Measurements from ENCODE around the gene KBTBD4. TPM values are rescaled to one million over a fixed set of nuclear protein-coding genes. Genes with fewer than 3 reads are reported as not detected.
"Not testable (repeated sequence)": the region's sequence is repeated elsewhere in the genome, so short reads cannot be mapped to it uniquely, and the experiment has no call there.

The KBTBD4 gene
- total RNA-seq, 1 experiment from 2014 or later: 44.7 TPM

DNA sequence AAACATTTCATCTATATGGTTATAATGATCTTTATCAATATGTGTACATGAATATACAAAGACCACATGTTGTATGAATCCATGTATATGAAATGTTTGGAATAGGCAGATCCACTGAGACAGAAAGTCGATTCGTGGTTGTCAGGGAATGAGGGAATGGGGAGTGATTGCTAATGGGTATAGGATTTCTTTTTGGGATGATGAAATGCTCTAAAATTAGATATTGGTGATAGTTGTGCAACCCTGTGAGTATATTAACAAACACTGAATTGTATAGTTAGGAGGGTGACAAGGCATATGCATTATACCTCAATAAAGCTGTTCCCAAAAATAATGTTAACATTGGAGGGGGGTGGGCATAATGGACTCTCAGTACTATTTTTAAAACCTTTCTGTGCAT, 18.3 kb downstream of the KBTBD4 start:
- no peak for DNase-seq (ENCODE audit: low spot score)

- no peak for DNase-seq (ENCODE audit: low spot score)
Observed at GRCh38 chr11:47558695-47559094, 20.1 kb downstream of the KBTBD4 start.

DNA sequence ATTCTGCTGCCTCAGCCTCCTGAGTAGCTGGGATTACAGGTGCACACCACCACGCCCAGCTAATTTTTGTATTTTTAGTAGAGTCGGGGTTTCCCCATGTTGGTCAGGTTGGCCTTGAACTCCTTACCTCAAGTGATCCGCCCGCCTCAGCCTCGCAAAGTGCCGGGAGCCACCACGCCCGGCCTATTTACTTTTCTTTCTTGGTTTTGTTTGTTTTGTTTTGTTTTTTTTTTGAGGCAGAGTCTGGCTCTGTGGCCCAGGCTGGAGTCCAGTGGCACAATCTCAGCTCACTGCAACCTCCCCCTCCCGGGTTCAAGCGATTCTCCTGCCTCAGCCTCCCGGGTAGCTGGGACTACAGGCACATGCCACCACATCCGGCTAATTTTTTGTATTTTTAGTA, 21.8 kb downstream of the KBTBD4 start:
- not testable (repeated sequence) for DNase-seq (ENCODE audit: low spot score)

DNA sequence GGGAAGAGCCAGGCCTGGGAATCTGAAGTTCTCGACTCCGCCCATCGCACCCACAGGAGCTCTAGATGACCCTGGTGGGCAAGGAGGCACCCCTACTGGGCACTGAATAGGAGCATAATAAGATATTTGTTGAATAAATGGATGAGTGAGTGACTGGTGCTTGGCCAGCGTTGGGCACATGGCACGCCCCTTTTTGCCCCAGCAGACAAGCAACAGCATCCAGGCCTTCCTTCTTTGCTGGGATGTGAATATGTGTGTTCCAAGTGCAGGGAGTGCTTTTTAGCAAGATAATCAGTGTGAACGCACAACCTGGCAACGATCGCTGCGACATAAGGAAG, 25.4 kb downstream of the KBTBD4 start:
- DNase-seq (ENCODE audit: low spot score): no peak

GRCh38 chr11:47552566-47553405, 26.0 kb downstream of the KBTBD4 start, which contains the start of gene CELF1:
CELF1 (minus strand) TSS chr11:47553132; CDS start chr11:47499523, 53,609 bp downstream.
- DNase-seq (ENCODE audit: low spot score): peak; percentile 80

DNA sequence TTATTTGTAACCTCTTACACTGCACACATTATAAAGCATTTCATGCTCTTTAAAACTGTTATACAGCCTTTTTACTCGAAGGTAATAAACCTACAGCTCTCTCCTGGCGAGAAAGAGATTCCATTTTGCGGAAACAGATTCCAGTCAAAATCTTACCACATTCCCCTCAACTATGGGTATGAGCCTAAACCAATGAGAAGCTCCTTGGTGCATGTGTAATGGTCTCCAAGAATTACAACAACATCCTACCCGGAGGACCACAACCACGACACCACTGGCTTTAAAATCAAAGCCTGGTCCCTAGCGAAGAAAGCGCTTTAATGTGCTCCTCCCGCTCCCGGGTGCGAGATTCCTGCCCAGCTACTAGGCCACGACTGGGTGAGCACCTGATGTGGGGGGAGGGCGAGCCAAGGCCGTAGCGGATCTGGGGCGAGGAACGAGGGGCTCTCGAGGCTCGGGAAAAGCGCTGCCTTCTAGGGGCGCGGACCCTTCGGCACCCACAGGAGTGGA, 26.7 kb downstream of the KBTBD4 start:
- peak; percentile 32 for DNase-seq (ENCODE audit: low spot score)

DNA sequence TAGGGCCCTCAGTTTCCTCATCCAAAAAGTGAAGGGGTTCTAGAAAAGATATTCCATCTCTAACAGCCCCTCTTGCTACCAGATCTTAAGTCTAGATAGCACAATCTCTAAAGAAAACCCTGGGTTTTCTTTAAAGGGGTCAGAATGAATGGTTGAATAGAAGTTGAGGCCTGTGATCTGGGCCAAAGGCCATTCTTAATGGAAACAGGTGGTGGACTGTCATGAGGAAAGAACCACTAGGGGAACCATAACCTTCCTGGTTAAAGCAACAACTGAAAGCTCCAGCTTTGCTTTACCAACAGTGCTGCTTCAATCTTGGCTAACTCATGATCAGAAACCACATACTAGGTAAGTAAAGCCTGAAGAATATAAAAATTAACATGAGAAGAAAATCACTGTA, 27.7 kb downstream of the KBTBD4 start:
- DNase-seq (ENCODE audit: low spot score): peak; percentile 36

GRCh38 chr11:47550288-47551047, 28.3 kb downstream of the KBTBD4 start:
- DNase-seq (ENCODE audit: low spot score): no peak

DNA sequence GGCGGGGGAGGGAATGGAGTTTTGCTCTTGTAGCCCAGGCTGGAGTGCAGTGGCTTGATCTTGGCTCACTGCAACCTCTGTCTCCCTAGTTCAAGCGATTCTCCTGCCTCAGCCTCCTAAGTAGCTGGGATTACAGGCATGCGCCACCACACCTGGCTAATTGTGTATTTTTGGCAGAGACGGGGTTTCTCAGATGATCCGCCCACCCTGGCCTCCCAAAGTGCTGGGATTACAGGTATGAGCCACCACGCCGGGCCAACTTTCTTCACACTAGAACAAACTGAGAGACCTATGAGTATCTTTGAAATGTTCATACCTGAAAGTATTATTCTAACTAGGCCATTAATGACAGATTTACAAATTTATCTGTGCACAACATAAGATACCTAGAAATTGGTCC, 32.5 kb downstream of the KBTBD4 start:
- not testable (repeated sequence) for DNase-seq (ENCODE audit: low spot score)

DNA sequence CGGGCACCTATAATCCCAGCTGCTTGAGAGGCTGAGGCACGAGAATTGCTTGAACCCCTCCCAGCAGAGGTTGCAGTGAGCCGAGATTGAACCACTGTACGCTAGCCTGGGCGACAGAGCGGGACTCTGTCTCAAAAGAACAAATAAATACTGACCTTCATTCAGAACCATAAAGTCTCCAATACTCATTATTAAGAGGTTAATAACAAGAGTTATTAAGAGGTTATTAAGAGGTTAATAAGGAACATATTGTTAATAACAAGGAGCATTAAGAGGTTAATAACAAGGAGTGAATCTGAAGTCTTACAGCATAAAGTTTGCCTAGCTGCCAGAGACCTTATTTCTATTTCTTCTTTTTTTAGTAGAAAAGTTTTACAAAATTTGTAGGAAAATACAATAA, 33.5 kb downstream of the KBTBD4 start:
- DNase-seq (ENCODE audit: low spot score): no peak

- DNase-seq (ENCODE audit: low spot score): no peak
Observed at GRCh38 chr11:47541070-47541469, 37.7 kb downstream of the KBTBD4 start.

DNA sequence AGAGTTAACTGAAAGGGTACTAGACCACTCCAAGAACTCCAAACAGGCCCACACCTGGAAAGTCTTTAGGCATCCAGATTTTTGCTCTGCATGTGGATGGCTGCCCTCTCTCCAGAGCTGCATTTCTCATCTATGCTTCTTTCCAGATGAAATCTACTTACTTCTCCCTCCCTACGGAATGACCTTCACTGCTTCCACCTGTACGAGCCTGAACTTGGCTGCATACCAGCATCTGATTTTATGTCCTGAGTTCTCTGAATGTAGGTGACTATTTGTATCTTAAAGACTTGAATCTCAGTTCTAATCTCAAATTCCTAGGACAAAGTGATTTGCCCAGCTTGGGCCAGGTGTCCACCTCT, 39.1 kb downstream of the KBTBD4 start:
- no peak for DNase-seq (ENCODE audit: low spot score)

- no peak for DNase-seq (ENCODE audit: low spot score)
Observed at GRCh38 chr11:47538741-47539565, 39.8 kb downstream of the KBTBD4 start.

- DNase-seq (ENCODE audit: low spot score): no peak
Observed at GRCh38 chr11:47536915-47537314, 41.9 kb downstream of the KBTBD4 start.

- no peak for DNase-seq (ENCODE audit: low spot score)
Observed at GRCh38 chr11:47534704-47535251, 44.0 kb downstream of the KBTBD4 start.

DNA sequence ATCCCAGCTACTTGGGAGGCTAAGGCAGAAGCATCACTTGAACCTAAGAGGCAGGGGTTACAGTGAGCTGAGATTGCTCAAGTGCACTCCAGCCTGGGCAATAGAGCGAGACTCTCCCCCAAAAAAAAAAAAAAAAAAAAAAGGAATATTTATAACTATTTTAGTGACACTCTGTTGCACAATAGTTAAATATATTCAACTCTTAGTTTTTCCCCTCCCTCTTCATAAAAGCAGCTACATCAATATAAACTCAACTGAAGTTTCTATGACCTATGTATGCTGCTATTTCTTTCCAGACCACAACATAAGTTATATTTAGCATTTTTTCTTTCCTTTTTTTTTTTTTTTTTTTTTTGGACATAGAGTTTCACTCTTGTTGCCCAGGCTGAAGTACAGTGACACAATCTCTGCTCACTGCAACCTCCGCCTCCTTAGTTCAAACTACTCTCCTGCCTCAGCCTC, 45.0 kb downstream of the KBTBD4 start:
- no peak for DNase-seq (ENCODE audit: low spot score)

- DNase-seq (ENCODE audit: low spot score): no peak
Observed at GRCh38 chr11:47532597-47533213, 46.1 kb downstream of the KBTBD4 start.

DNA sequence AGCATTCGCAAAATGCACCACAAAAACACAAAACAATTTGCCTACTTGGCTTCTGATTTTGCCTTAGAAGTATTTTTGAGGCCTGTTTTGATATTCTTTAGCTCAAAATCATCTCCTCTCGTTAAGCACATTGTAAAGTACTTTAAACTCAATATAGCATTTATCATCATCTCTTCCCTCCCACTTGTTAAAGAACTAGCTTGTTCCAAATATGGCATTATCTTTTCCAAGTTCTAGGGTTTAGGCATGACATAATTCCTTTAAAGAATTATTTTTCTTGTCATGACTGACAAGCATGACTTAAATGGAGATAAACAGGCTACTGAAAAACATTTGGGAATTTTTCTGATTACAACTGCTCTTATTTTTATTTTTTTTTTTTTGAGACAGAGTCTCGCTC, 47.1 kb downstream of the KBTBD4 start:
- DNase-seq (ENCODE audit: low spot score): no peak

- DNase-seq (ENCODE audit: low spot score): not testable (repeated sequence)
Observed at GRCh38 chr11:47530721-47531120, 48.0 kb downstream of the KBTBD4 start.

- no peak for DNase-seq (ENCODE audit: low spot score)
Observed at GRCh38 chr11:47529951-47530350, 48.8 kb downstream of the KBTBD4 start.

GRCh38 chr11:47527186-47527585, 51.6 kb downstream of the KBTBD4 start:
- no peak for DNase-seq (ENCODE audit: low spot score)

Data from A172 (cell line).